ENCODE results near the gene CENPU. TPM values are rescaled to one million over a fixed set of nuclear protein-coding genes. Genes with fewer than 3 reads are reported as not detected.

The CENPU gene
- total RNA-seq, 1 experiment from 2014 or later: 124 TPM

DNA sequence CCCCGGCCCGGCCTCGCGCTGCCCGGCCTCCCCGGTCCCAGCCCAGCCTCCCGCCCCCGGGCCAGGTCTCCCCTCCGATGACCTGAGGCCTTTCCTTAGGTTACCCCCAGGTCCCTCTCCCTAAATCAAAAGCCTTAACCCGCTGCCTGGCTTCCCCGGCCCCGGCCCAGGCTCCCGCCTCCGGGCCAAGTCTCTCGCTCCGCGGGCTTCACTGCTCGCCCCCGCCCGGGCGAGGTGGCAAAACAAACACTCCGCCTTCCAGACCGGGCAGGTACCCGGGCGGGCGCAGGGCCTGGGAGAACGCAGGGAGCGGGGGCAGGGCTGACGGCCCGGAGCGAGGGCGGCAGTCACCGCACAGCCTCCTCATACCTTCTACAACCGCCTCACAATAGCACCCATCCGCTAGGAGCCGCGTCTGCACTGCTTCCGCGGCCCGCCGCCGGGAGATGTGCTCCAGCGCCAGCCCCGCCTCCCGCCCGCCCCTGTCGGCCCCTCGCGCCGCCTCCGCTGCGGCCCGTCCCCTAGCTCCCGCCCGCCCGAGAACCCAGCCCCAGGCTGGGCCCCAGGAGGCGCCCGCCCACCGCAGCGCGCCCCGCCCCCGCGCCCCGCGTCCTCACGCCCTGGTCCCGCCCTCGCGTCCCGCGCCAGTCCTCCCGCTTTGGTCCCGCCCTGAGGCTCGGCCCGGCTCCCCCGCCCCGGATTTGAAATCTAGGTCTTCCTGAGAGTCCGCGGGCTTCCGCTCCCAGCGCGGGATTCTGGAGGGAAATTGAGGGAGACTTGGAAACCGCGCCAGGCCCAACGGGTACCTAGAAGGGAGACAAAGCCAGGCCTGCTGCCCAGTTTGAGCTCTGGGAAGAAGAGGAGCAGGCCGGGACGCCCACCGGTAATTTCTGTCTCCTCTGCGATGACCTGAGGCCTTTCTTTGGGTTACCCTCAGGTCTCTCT, 84.6 kb downstream of the CENPU start, which contains the start of the genes CASP3 and PRIMPOL:
TSS of gene CASP3 (minus strand) at position 422 of the 945 bp plus-strand sequence. CDS start 10,994 bp downstream, outside the sequence.
TSS of gene PRIMPOL (plus strand) at position 713 of the 945 bp plus-strand sequence. CDS start 7,403 bp downstream, outside the sequence.
- H3K4me3 Mint-ChIP-seq: peak within 1 kb of the TSS; percentile 83 to 87
- Histone ChIP-seq H3K79me1 (ENCODE audit: insufficient read depth, low read depth, low read length, poor library complexity, severe bottlenecking) (no peaks in the 10 kb centered on the region), H4K91ac (ENCODE audit: insufficient read length, low read depth, low read length) (no peak within 1 kb of the TSS), H3K27me3 (ENCODE audit: insufficient read depth, low read length) (no peaks in the 10 kb centered on the region), H2AFZ (ENCODE audit: low read length) (peak within 1 kb of the TSS; percentile 2), H2BK5ac (ENCODE audit: insufficient read length, low read length) (no peak within 1 kb of the TSS), H3K9me3 (ENCODE audit: control insufficient read depth, low read depth, low read length) (no peaks in the 10 kb centered on the region), H3K9ac (ENCODE audit: extremely low read depth, insufficient read length, low read length) (peak within 1 kb of the TSS; percentile 80), H2BK120ac (ENCODE audit: low read depth, low read length, poor library complexity, severe bottlenecking) (no peak within 1 kb of the TSS), H2BK20ac (ENCODE audit: low read depth, low read length, poor library complexity, severe bottlenecking) (no peak within 1 kb of the TSS), H3K4me1 (ENCODE audit: insufficient read depth, low read length) (peaks cover 14% of the 10 kb centered on the region), H3K27ac (ENCODE audit: insufficient read length, low read depth, low read length) (no peak within 1 kb of the TSS), H4K8ac (replicated peaks; ENCODE audit: insufficient read length, low read depth, low read length) (no peak within 1 kb of the TSS), H3K23me2 (ENCODE audit: insufficient read length, low read depth, low read length, poor library complexity, severe bottlenecking) (peaks cover 13% of the 10 kb centered on the region), H3K18ac (ENCODE audit: insufficient read length, low read depth, low read length) (peak within 1 kb of the TSS; percentile 69), H3T11ph (ENCODE audit: low read length) (no peak within 1 kb of the TSS), H4K20me1 (ENCODE audit: control insufficient read depth, insufficient read depth, insufficient read length) (no peaks in the 10 kb centered on the region), H3K23ac (ENCODE audit: insufficient read length, low read depth, low read length) (no peak within 1 kb of the TSS), H3K79me2 (ENCODE audit: insufficient read depth, low read length) (peaks cover 28% of the 10 kb centered on the region), H3K14ac (ENCODE audit: insufficient read depth, low read length) (peak within 1 kb of the TSS; percentile 81), H4K5ac (ENCODE audit: insufficient read length, low read depth, low read length) (no peak within 1 kb of the TSS), H3K56ac (ENCODE audit: insufficient read length, low read depth, low read length) (no peak within 1 kb of the TSS), H3K4ac (ENCODE audit: low read depth, low read length) (no peak within 1 kb of the TSS; the same call in 1 of the 2 replicates), H3K4me2 (ENCODE audit: insufficient read depth, insufficient read length, low read length) (peak within 1 kb of the TSS; percentile 89), H2BK15ac (ENCODE audit: low read depth, low read length) (no peak within 1 kb of the TSS), H2AK5ac (ENCODE audit: insufficient read length, low read length) (no peak within 1 kb of the TSS), H2BK12ac (ENCODE audit: insufficient read length, low read depth, low read length) (no peak within 1 kb of the TSS)
- WGBS (ENCODE audit: extremely low coverage, insufficient read length, low lambda C conversion rate): no CpG with 5 or more reads among the region's 90 CpGs
- DNase-seq: peak; percentile 97
- peaks cover 56 to 59% of the 10 kb centered on the region in 2 experiments for H3K4me1 Mint-ChIP-seq
- H3K36me3 Mint-ChIP-seq (ENCODE audit: insufficient read depth in 1 of 3, low read depth in 3 of 3): peaks cover 2 to 21% (median 15%) of the 10 kb centered on the region in 3 experiments; a peak in 5 of 7 replicates
- TF ChIP-seq, protein P1, sequence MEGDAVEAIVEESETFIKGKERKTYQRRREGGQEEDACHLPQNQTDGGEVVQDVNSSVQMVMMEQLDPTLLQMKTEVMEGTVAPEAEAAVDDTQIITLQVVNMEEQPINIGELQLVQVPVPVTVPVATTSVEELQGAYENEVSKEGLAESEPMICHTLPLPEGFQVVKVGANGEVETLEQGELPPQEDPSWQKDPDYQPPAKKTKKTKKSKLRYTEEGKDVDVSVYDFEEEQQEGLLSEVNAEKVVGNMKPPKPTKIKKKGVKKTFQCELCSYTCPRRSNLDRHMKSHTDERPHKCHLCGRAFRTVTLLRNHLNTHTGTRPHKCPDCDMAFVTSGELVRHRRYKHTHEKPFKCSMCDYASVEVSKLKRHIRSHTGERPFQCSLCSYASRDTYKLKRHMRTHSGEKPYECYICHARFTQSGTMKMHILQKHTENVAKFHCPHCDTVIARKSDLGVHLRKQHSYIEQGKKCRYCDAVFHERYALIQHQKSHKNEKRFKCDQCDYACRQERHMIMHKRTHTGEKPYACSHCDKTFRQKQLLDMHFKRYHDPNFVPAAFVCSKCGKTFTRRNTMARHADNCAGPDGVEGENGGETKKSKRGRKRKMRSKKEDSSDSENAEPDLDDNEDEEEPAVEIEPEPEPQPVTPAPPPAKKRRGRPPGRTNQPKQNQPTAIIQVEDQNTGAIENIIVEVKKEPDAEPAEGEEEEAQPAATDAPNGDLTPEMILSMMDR (conservative IDR thresholded peaks at IDR 0.05): peak; percentile 25; the same call in 1 of the 3 replicates
- H3K27ac Mint-ChIP-seq: peak within 1 kb of the TSS; percentile 93 to 99 (median 97)
- H3K9me3 Mint-ChIP-seq: no peaks in the 10 kb centered on the region
- H3K27me3 Mint-ChIP-seq (ENCODE audit: low read depth): no peaks in the 10 kb centered on the region

All from H9 (cell line).